Measurements from ENCODE around the gene CAND1.

Gene CAND1

GRCh38 chr12:67280572-67280971 lies 11.4 kb downstream of the CAND1 start:
- DNase-seq (ENCODE audit: low read depth), result no peak

GRCh38 chr12:67284561-67284960 lies 15.4 kb downstream of the CAND1 start:
- no peak for DNase-seq (ENCODE audit: low read depth)

- DNase-seq (ENCODE audit: low read depth), result no peak
These were observed 17.1 kb downstream of the CAND1 start for GRCh38 chr12:67286257-67286656.

GRCh38 chr12:67287311-67287710 lies 18.2 kb downstream of the CAND1 start:
- no peak for DNase-seq (ENCODE audit: low read depth)

GRCh38 chr12:67288561-67288960 lies 19.4 kb downstream of the CAND1 start:
- no peak for DNase-seq (ENCODE audit: low read depth)

- no peak for DNase-seq (ENCODE audit: low read depth)
These were observed 21.2 kb downstream of the CAND1 start for GRCh38 chr12:67290378-67290777.

- DNase-seq (ENCODE audit: low read depth), result no peak
These were observed 30.4 kb downstream of the CAND1 start for GRCh38 chr12:67299526-67299925.

GRCh38 chr12:67299926-67300325 lies 30.8 kb downstream of the CAND1 start:
- no peak for DNase-seq (ENCODE audit: low read depth)

GRCh38 chr12:67302162-67302561 lies 33.0 kb downstream of the CAND1 start:
- DNase-seq (ENCODE audit: low read depth), result no peak

GRCh38 chr12:67305544-67305943 lies 36.4 kb downstream of the CAND1 start:
- no peak for DNase-seq (ENCODE audit: low read depth)

GRCh38 chr12:67306712-67307111 lies 37.6 kb downstream of the CAND1 start:
- no peak for DNase-seq (ENCODE audit: low read depth)

- DNase-seq (ENCODE audit: low read depth), result no peak
These were observed 46.5 kb downstream of the CAND1 start for GRCh38 chr12:67315661-67316060.

GRCh38 chr12:67318786-67319185 lies 49.6 kb downstream of the CAND1 start:
- DNase-seq (ENCODE audit: low read depth), result no peak

GRCh38 chr12:67319936-67320335 lies 50.8 kb downstream of the CAND1 start:
- no peak for DNase-seq (ENCODE audit: low read depth)

- DNase-seq (ENCODE audit: low read depth), result no peak
These were observed 51.6 kb downstream of the CAND1 start for GRCh38 chr12:67320614-67321295.

- DNase-seq (ENCODE audit: low read depth), result no peak
These were observed 53.4 kb downstream of the CAND1 start for GRCh38 chr12:67322580-67322979.

GRCh38 chr12:67323007-67323406 lies 53.8 kb downstream of the CAND1 start:
- DNase-seq (ENCODE audit: low read depth), result no peak

GRCh38 chr12:67326637-67327036 lies 57.5 kb downstream of the CAND1 start:
- no peak for DNase-seq (ENCODE audit: low read depth)

GRCh38 chr12:67327466-67327865 lies 58.3 kb downstream of the CAND1 start:
- DNase-seq (ENCODE audit: low read depth), result no peak

- no peak for DNase-seq (ENCODE audit: low read depth)
These were observed 62.0 kb downstream of the CAND1 start for GRCh38 chr12:67331123-67331522.

- no peak for DNase-seq (ENCODE audit: low read depth)
These were observed 62.7 kb downstream of the CAND1 start for GRCh38 chr12:67331828-67332227.

- DNase-seq (ENCODE audit: low read depth), result no peak
These were observed 64.5 kb downstream of the CAND1 start for GRCh38 chr12:67333649-67334048.

- no peak for DNase-seq (ENCODE audit: low read depth)
These were observed 69.3 kb downstream of the CAND1 start for GRCh38 chr12:67338426-67338825.

- DNase-seq (ENCODE audit: low read depth), result no peak
These were observed 70.4 kb downstream of the CAND1 start for GRCh38 chr12:67339530-67339929.

Data from activated gamma-delta T cell treated with anti-CD3 and anti-CD28 coated beads, Interleukin-2, amount 50 U/mL, for 16 hours (primary cell).